Epithelial cell of esophagus (primary cell): ENCODE results near the gene CD48.
A peak's percentile ranks its signal among the peaks of the same experiment; 100 is the strongest.

Source experiments
- DNase-seq: peaks from one replicate; pipeline ENCODE4 v3.0.0; 2010; ENCODE audit warnings: low read depth
- H3K4me3 ChIP-seq: 2 replicates; pipeline ENCODE4 v1.5.1; 2011; ENCODE audit warnings: mild to moderate bottlenecking, low read length, control low read depth
- CTCF ChIP-seq: IDR thresholded peaks from 2 replicates; pipeline ENCODE4 v1.5.1; 2011; ENCODE audit warnings: low read depth, mild to moderate bottlenecking, low read length, control low read depth, inconsistent platforms; ENCODE audit not compliant: insufficient read depth; ENCODE audit errors: missing control alignments

CD48 gene

GRCh38 chr1:160675641-160676410, 35.8 kb downstream of the CD48 start:
- H3K4me3 ChIP-seq = no peak overlapping the region
- TF ChIP-seq CTCF = peak; percentile 92
- peak; percentile 75 for DNase-seq

- H3K4me3 ChIP-seq = no peak overlapping the region
- no peak for DNase-seq
- no peak for TF ChIP-seq CTCF
These were observed 37.2 kb downstream of the CD48 start for GRCh38 chr1:160674415-160674814.

GRCh38 chr1:160672789-160673695, 38.6 kb downstream of the CD48 start:
- DNase-seq = no peak
- no peak overlapping the region for H3K4me3 ChIP-seq
- TF ChIP-seq CTCF = no peak

- no peak for TF ChIP-seq CTCF
- no peak overlapping the region for H3K4me3 ChIP-seq
- DNase-seq = no peak
These were observed 39.8 kb downstream of the CD48 start for GRCh38 chr1:160671603-160672517.

- no peak overlapping the region for H3K4me3 ChIP-seq
- TF ChIP-seq CTCF = no peak
- no peak for DNase-seq
These were observed 40.9 kb downstream of the CD48 start for GRCh38 chr1:160670701-160671100.

GRCh38 chr1:160669802-160670201, 41.8 kb downstream of the CD48 start:
- DNase-seq = no peak
- TF ChIP-seq CTCF = no peak
- H3K4me3 ChIP-seq = no peak overlapping the region
